Panc1 (cell line): Measurements from ENCODE around the gene NEIL3.

Experiments used
- TF ChIP-seq, protein P1 (sequence below): fragments of 450-650 bp; IDR thresholded peaks from 2 replicates; pipeline ENCODE4 v1.5.1; 2017; ENCODE audit warnings: mild to moderate bottlenecking
- TF ChIP-seq, protein P2 (sequence below), 2 experiments: IDR thresholded peaks; 2 replicates each; pipeline ENCODE4 v1.6.1; 2011 to 2012; ENCODE audit warnings: low read depth in 2 of 2, control low read depth in 1 of 2, low read length in 1 of 2, mild to moderate bottlenecking in 1 of 2, moderate library complexity in 1 of 2; ENCODE audit not compliant: insufficient read depth in 1 of 2

DNA sequence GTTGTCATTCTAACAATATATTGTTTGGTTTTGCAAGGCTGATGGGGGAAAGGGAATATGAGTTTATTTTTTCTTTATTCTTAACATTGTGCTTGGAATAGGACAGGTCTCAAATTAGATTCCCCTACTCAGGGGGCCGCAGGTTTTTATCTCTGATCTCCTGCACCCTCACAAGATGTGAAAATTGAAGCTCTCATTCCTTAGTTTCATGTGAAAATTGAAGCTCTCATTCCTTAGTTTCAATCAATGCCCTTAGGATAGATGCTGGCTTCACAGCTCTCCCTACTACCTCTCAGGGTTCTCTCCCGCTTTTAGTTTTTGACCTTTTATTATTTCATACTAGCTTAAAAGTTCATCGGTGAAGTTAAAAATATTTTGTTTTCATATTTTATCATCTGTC is 12.0 kb downstream of the NEIL3 start:
- TF ChIP-seq, protein P1, sequence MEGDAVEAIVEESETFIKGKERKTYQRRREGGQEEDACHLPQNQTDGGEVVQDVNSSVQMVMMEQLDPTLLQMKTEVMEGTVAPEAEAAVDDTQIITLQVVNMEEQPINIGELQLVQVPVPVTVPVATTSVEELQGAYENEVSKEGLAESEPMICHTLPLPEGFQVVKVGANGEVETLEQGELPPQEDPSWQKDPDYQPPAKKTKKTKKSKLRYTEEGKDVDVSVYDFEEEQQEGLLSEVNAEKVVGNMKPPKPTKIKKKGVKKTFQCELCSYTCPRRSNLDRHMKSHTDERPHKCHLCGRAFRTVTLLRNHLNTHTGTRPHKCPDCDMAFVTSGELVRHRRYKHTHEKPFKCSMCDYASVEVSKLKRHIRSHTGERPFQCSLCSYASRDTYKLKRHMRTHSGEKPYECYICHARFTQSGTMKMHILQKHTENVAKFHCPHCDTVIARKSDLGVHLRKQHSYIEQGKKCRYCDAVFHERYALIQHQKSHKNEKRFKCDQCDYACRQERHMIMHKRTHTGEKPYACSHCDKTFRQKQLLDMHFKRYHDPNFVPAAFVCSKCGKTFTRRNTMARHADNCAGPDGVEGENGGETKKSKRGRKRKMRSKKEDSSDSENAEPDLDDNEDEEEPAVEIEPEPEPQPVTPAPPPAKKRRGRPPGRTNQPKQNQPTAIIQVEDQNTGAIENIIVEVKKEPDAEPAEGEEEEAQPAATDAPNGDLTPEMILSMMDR: no peak
- TF ChIP-seq, protein P2, sequence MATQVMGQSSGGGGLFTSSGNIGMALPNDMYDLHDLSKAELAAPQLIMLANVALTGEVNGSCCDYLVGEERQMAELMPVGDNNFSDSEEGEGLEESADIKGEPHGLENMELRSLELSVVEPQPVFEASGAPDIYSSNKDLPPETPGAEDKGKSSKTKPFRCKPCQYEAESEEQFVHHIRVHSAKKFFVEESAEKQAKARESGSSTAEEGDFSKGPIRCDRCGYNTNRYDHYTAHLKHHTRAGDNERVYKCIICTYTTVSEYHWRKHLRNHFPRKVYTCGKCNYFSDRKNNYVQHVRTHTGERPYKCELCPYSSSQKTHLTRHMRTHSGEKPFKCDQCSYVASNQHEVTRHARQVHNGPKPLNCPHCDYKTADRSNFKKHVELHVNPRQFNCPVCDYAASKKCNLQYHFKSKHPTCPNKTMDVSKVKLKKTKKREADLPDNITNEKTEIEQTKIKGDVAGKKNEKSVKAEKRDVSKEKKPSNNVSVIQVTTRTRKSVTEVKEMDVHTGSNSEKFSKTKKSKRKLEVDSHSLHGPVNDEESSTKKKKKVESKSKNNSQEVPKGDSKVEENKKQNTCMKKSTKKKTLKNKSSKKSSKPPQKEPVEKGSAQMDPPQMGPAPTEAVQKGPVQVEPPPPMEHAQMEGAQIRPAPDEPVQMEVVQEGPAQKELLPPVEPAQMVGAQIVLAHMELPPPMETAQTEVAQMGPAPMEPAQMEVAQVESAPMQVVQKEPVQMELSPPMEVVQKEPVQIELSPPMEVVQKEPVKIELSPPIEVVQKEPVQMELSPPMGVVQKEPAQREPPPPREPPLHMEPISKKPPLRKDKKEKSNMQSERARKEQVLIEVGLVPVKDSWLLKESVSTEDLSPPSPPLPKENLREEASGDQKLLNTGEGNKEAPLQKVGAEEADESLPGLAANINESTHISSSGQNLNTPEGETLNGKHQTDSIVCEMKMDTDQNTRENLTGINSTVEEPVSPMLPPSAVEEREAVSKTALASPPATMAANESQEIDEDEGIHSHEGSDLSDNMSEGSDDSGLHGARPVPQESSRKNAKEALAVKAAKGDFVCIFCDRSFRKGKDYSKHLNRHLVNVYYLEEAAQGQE (IDR thresholded peaks at IDR 0.05; ENCODE audit: insufficient read depth in 1 of 2, low read depth in 2 of 2, low read length in 1 of 2): no peak
